G401 (cell line): ENCODE data around the gene NLGN4Y. TPM values are rescaled to one million over a fixed set of nuclear protein-coding genes. Genes with fewer than 3 reads are reported as not detected.
A peak's percentile ranks its signal among the peaks of the same experiment; 100 is the strongest.

ENCODE experiments used
- DNase-seq: peaks from one replicate; pipeline ENCODE4 v3.0.0-alpha.2; 2015; ENCODE audit warnings: low spot score
- in situ Hi-C: cut with HindIII; loops from 2 replicates; pipeline ENCODE4 v1.10.0; 2016; ENCODE audit warnings: low sequenced_read_pairs, mixed read lengths
- total RNA-seq: library from RNA; depleted of rRNA; stranded (reverse); fragments of >200 nt; shearing (Covaris generic); gene quantifications from 2 replicates; pipeline ENCODE4 v1.2.3, GENCODE V29; 2014

Gene NLGN4Y
- total RNA-seq, 1 experiment from 2014 or later, result 31.4 TPM

GRCh38 chrY:14637551-14637950, 113.2 kb downstream of the NLGN4Y start:
- in situ Hi-C loops, result no loop called here
- no peak for DNase-seq

GRCh38 chrY:14641853-14642252, 117.5 kb downstream of the NLGN4Y start:
- in situ Hi-C loops, result no loop called here
- DNase-seq, result no peak

- in situ Hi-C loops, result no loop called here
- DNase-seq, result no peak
Measured at GRCh38 chrY:14644157-14644952, 120.0 kb downstream of the NLGN4Y start.

- no peak for DNase-seq
- in situ Hi-C loops, result no loop called here
Measured at GRCh38 chrY:14679181-14679580, 154.9 kb downstream of the NLGN4Y start.

GRCh38 chrY:14694543-14694942, 170.2 kb downstream of the NLGN4Y start:
- in situ Hi-C loops, result no loop called here
- peak; percentile 23 for DNase-seq

- in situ Hi-C loops, result no loop called here
- DNase-seq, result no peak
Measured at GRCh38 chrY:14708158-14708557, 183.8 kb downstream of the NLGN4Y start.

GRCh38 chrY:14741596-14741995, 217.3 kb downstream of the NLGN4Y start:
- DNase-seq, result no peak
- in situ Hi-C loops, result no loop called here

- DNase-seq, result peak; percentile 13
- in situ Hi-C loops, result no loop called here
Measured at GRCh38 chrY:14748329-14748728, 224.0 kb downstream of the NLGN4Y start.

GRCh38 chrY:14755571-14755970, 231.2 kb downstream of the NLGN4Y start:
- DNase-seq, result no peak

GRCh38 chrY:14762903-14763302, 238.6 kb downstream of the NLGN4Y start:
- in situ Hi-C loops, result no loop called here
- DNase-seq, result no peak

More at GRCh38 chrY:14755571-14755970, 231.2 kb downstream of the NLGN4Y start:
- in situ Hi-C loops, result no loop called here

- DNase-seq, result no peak
- in situ Hi-C loops, result no loop called here
Measured at GRCh38 chrY:14763600-14763999, 239.3 kb downstream of the NLGN4Y start.

- DNase-seq, result no peak
- in situ Hi-C loops, result no loop called here
Measured at GRCh38 chrY:14778208-14778607, 253.9 kb downstream of the NLGN4Y start.

GRCh38 chrY:14793104-14793503, 268.8 kb downstream of the NLGN4Y start:
- in situ Hi-C loops, result no loop called here
- no peak for DNase-seq

GRCh38 chrY:14793674-14794073, 269.3 kb downstream of the NLGN4Y start:
- DNase-seq, result no peak
- in situ Hi-C loops, result no loop called here

- in situ Hi-C loops, result no loop called here
- no peak for DNase-seq
Measured at GRCh38 chrY:14798010-14798409, 273.7 kb downstream of the NLGN4Y start.

- in situ Hi-C loops, result no loop called here
- peak; percentile 12 for DNase-seq
Measured at GRCh38 chrY:14801096-14801495, 276.8 kb downstream of the NLGN4Y start.

- in situ Hi-C loops, result no loop called here
- DNase-seq, result no peak
Measured at GRCh38 chrY:14802125-14802524, 277.8 kb downstream of the NLGN4Y start.

- DNase-seq, result no peak
- in situ Hi-C loops, result no loop called here
Measured at GRCh38 chrY:14804041-14804440, 279.7 kb downstream of the NLGN4Y start.

GRCh38 chrY:14818452-14818851, 294.1 kb downstream of the NLGN4Y start:
- in situ Hi-C loops, result no loop called here
- no peak for DNase-seq

- in situ Hi-C loops, result no loop called here
- peak; percentile 15 for DNase-seq
Measured at GRCh38 chrY:14822201-14822600, 297.9 kb downstream of the NLGN4Y start.

- in situ Hi-C loops, result no loop called here
- no peak for DNase-seq
Measured at GRCh38 chrY:14822906-14823305, 298.6 kb downstream of the NLGN4Y start.
